SK-N-MC (cell line): Measurements from ENCODE around the gene CCM2.

ENCODE experiments used
- DNase-seq: peaks from one replicate; pipeline ENCODE4 v3.0.0-alpha.2; 2011; ENCODE audit warnings: low read depth, low spot score
- H3K27ac ChIP-seq: fragments of 200-600 bp; sonication (generic); 2 replicates; pipeline ENCODE4 v1.5.1; 2016; ENCODE audit warnings: mixed run types
- H3K36me3 ChIP-seq: fragments of 200-600 bp; sonication (generic); 2 replicates; pipeline ENCODE4 v1.6.1; 2017; ENCODE audit warnings: antibody characterized with exemption, low read length, mixed read lengths; ENCODE audit not compliant: insufficient read depth
- H3K4me3 ChIP-seq: fragments of 200-600 bp; sonication (generic); 2 replicates; pipeline ENCODE4 v1.5.1; 2016
- H3K9ac ChIP-seq: fragments of 200-600 bp; sonication (generic); 2 replicates; pipeline ENCODE4 v1.8.0; 2017; ENCODE audit warnings: mixed run types, mixed read lengths; ENCODE audit not compliant: insufficient read length
- H3K9me3 ChIP-seq: fragments of 200-600 bp; sonication (generic); 2 replicates; pipeline ENCODE4 v1.6.1; 2017; ENCODE audit warnings: low read depth, mild to moderate bottlenecking, antibody characterized with exemption, low read length, moderate library complexity, mixed read lengths
- EZH2 ChIP-seq: fragments of 200-600 bp; sonication (generic); IDR thresholded peaks from one replicate; pipeline ENCODE4 v1.6.1; 2017; ENCODE audit warnings: antibody characterized with exemption
- FOXP2 ChIP-seq: optimal IDR thresholded peaks from 2 replicates; pipeline ENCODE3; 2011; ENCODE audit warnings: mild to moderate bottlenecking, moderate library complexity; ENCODE audit not compliant: insufficient read depth; ENCODE audit errors: extremely low read length, control extremely low read depth
- POLR2AphosphoS5 ChIP-seq: IDR thresholded peaks from 2 replicates; pipeline ENCODE4 v1.6.1; 2012; ENCODE audit warnings: mild to moderate bottlenecking, low read depth, low read length, borderline replicate concordance

The CCM2 gene

DNA sequence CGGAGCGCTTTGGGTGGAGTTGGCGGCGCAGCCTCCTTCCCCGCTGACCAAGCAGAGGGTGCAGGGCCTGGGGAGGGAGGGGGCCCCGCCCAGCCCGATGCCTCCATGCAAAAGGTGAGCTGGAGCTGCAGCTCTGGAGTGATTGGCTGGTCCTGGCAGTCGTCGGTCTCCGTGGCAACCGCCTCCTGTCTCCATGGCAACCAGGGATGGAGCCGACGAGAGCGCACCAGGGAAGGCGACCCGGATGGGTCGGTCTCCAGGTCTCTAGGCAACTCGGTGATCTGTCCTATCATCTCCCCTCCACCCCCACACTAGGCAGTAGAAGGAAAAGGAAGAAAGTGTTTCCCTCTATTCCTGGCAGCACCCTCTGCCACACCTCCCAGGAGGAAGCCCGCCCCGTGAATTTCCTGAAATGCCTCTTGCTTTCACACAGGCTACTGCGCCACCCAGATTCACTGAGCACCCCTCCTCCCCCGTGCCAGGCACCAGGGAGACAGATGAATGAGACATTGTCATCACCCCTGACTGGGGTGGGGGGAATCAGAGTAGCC is 89.4 kb downstream of the CCM2 start:
- TF ChIP-seq EZH2 (no peak), FOXP2 (no peak), POLR2AphosphoS5 (no peak)
- H3K9me3 ChIP-seq: no peaks in the 10 kb centered on the region
- DNase-seq: no peak
- no peak overlapping the region for H3K9ac ChIP-seq
- H3K36me3 ChIP-seq: no peaks in the 10 kb centered on the region
- H3K27ac ChIP-seq: no peak overlapping the region
- peak overlapping the region; percentile 75 for H3K4me3 ChIP-seq

- no peak for TF ChIP-seq EZH2
- TF ChIP-seq POLR2AphosphoS5: no peak
- TF ChIP-seq FOXP2: no peak
- no peak for DNase-seq
- H3K27ac ChIP-seq: no peak overlapping the region
- H3K9ac ChIP-seq: no peak overlapping the region
- no peak overlapping the region for H3K4me3 ChIP-seq
- H3K9me3 ChIP-seq: no peaks in the 10 kb centered on the region
- no peaks in the 10 kb centered on the region for H3K36me3 ChIP-seq
These were observed 92.3 kb downstream of the CCM2 start for GRCh38 chr7:45092100-45092930.

GRCh38 chr7:45092931-45093235 is 92.9 kb downstream of the CCM2 start:
- Histone ChIP-seq H3K9ac (no peak overlapping the region), H3K36me3 (no peaks in the 10 kb centered on the region), H3K9me3 (no peaks in the 10 kb centered on the region), H3K27ac (no peak overlapping the region), H3K4me3 (no peak overlapping the region)
- TF ChIP-seq POLR2AphosphoS5 (no peak), FOXP2 (no peak), EZH2 (no peak)
- no peak for DNase-seq

GRCh38 chr7:45098983-45099839 is 99.2 kb downstream of the CCM2 start:
- H3K27ac ChIP-seq: no peak overlapping the region
- H3K9me3 ChIP-seq: no peaks in the 10 kb centered on the region
- TF ChIP-seq EZH2 (no peak), POLR2AphosphoS5 (no peak), FOXP2 (no peak)
- H3K9ac ChIP-seq: no peak overlapping the region
- DNase-seq: no peak
- peaks cover 52% of the 10 kb centered on the region for H3K36me3 ChIP-seq
- no peak overlapping the region for H3K4me3 ChIP-seq

GRCh38 chr7:45099891-45100760 is 100.1 kb downstream of the CCM2 start:
- no peak for DNase-seq

DNA sequence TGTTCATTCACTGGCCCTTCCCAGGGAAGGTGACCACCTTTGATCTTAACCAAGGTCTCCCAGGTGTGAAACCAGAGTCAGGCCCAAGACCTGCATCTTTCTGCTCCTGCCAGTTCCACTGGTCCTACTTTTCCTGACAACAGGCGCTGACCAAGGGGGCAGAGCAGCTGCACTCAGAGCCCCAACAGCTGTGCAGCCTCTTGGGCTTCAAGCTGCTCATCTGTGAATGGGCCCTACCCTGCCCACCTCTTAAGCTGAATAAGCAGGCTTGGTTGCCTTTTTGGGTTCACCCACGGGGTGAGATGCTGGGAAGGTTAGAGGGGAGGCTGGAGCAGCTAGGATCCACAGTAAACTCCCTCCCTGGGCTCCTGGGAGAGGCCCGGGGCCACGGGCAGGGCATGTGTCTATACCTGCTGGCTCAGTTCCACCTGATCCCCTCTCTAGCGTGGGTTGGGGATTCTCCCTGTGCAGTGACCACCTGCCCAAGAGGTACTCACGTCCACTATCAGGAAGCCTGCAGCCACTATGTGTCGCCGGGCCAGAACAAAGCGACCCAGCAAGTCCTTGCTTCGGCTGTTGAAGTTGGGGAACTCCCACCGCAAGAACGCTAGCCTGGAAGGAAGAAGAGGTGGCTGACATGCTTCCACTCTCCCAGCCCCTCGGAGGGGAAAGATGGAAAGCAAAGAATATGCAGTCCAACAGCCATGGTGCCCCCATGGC is 100.9 kb downstream of the CCM2 start:
- Histone ChIP-seq H3K9ac (no peak overlapping the region), H3K4me3 (no peak overlapping the region), H3K36me3 (peaks cover 69% of the 10 kb centered on the region), H3K9me3 (no peaks in the 10 kb centered on the region), H3K27ac (no peak overlapping the region)
- DNase-seq: no peak
- no peak for TF ChIP-seq FOXP2

More at GRCh38 chr7:45099891-45100760, 100.1 kb downstream of the CCM2 start:
- H3K27ac ChIP-seq: no peak overlapping the region
- H3K9me3 ChIP-seq: no peaks in the 10 kb centered on the region
- TF ChIP-seq FOXP2 (no peak), EZH2 (no peak), POLR2AphosphoS5 (no peak)
- H3K4me3 ChIP-seq: no peak overlapping the region
- H3K9ac ChIP-seq: no peak overlapping the region
- peaks cover 61% of the 10 kb centered on the region for H3K36me3 ChIP-seq

GRCh38 chr7:45101748-45102147 is 101.7 kb downstream of the CCM2 start:
- no peak for DNase-seq
- H3K27ac ChIP-seq: no peak overlapping the region
- H3K4me3 ChIP-seq: no peak overlapping the region
- no peak for TF ChIP-seq POLR2AphosphoS5
- H3K9me3 ChIP-seq: no peaks in the 10 kb centered on the region
- H3K9ac ChIP-seq: no peak overlapping the region
- H3K36me3 ChIP-seq: peaks cover 78% of the 10 kb centered on the region
